ENCODE results near the gene LAPTM5.

DNA sequence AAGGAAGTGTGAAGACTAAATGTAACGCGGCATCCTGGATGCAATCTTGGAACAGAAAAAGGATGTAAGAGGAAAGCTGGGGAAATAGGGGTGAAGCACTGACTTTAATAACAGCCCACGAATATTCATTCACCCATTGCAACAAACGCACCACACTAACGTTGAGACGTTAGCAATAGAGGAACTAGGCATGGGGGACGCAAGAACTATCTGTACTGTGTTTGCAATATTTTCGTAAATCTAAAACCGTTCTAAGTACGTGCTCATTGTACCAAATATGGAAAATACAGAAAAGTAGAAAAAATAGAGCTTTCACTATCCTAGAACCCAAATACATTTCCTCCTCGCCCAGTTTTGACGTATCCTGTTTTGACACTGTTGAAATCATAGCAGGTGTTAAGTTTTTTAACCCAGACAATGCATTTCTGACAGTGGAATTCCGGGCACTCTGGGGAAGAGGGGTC lies 3.9 kb downstream of the LAPTM5 start:
- TF ChIP-seq, protein P1, sequence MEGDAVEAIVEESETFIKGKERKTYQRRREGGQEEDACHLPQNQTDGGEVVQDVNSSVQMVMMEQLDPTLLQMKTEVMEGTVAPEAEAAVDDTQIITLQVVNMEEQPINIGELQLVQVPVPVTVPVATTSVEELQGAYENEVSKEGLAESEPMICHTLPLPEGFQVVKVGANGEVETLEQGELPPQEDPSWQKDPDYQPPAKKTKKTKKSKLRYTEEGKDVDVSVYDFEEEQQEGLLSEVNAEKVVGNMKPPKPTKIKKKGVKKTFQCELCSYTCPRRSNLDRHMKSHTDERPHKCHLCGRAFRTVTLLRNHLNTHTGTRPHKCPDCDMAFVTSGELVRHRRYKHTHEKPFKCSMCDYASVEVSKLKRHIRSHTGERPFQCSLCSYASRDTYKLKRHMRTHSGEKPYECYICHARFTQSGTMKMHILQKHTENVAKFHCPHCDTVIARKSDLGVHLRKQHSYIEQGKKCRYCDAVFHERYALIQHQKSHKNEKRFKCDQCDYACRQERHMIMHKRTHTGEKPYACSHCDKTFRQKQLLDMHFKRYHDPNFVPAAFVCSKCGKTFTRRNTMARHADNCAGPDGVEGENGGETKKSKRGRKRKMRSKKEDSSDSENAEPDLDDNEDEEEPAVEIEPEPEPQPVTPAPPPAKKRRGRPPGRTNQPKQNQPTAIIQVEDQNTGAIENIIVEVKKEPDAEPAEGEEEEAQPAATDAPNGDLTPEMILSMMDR (IDR thresholded peaks at IDR 0.05; ENCODE audit: low read depth, low read length), result no peak
- TF ChIP-seq, protein P2, sequence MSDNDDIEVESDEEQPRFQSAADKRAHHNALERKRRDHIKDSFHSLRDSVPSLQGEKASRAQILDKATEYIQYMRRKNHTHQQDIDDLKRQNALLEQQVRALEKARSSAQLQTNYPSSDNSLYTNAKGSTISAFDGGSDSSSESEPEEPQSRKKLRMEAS (IDR thresholded peaks at IDR 0.05; ENCODE audit: low read depth, low read length), result no peak
